ENCODE data around the gene SKIC8. TPM values are rescaled to one million over a fixed set of nuclear protein-coding genes. Genes with fewer than 3 reads are reported as not detected.

Gene SKIC8
- total RNA-seq, 1 experiment from 2014 or later = 56.2 TPM

DNA sequence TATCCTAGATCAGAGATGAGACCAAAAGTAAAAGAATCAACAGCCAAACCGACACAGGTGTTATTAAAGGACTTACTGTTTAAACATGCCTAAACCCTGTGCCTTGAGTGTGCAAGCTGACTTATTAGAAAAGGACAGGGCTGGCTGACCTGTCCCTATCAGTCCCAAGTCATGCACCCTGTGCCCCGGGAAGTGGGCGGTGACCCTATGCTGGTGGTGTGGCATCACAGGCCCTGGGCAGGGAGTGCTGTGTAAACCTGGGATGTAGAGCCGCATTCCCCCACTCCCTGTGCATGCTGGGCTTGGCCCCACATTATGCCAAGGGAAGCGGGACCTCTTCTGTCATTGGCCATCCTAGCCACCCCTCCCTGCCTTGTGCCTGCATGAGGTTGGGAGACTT lies 24.4 kb downstream of the SKIC8 start:
- H3K9me3 Mint-ChIP-seq (ENCODE audit: unreplicated experiment) = no peaks in the 10 kb centered on the region
- no peak overlapping the region for H3K4me3 Mint-ChIP-seq (ENCODE audit: unreplicated experiment)
- H3K36me3 Mint-ChIP-seq (ENCODE audit: insufficient read depth, unreplicated experiment) = peaks cover 4% of the 10 kb centered on the region
- intact Hi-C loops (cut with micrococcal nuclease) = no loop called here
- peaks cover 18% of the 10 kb centered on the region for H3K27me3 Mint-ChIP-seq (ENCODE audit: insufficient read depth, unreplicated experiment)
- no peaks in the 10 kb centered on the region for H3K4me1 Mint-ChIP-seq (ENCODE audit: insufficient read depth, unreplicated experiment)
- ChIA-PET CTCF (interaction anchor here (1.2 kb wide), 2 partner anchors 9 to 34 kb away, joined by 3 to 4 read pairs; no protein-coding TSS in a partner anchor), POLR2A (no interaction called here)
- H3K27ac Mint-ChIP-seq (ENCODE audit: low read depth, unreplicated experiment) = no peak overlapping the region
- TF ChIP-seq, protein P1, sequence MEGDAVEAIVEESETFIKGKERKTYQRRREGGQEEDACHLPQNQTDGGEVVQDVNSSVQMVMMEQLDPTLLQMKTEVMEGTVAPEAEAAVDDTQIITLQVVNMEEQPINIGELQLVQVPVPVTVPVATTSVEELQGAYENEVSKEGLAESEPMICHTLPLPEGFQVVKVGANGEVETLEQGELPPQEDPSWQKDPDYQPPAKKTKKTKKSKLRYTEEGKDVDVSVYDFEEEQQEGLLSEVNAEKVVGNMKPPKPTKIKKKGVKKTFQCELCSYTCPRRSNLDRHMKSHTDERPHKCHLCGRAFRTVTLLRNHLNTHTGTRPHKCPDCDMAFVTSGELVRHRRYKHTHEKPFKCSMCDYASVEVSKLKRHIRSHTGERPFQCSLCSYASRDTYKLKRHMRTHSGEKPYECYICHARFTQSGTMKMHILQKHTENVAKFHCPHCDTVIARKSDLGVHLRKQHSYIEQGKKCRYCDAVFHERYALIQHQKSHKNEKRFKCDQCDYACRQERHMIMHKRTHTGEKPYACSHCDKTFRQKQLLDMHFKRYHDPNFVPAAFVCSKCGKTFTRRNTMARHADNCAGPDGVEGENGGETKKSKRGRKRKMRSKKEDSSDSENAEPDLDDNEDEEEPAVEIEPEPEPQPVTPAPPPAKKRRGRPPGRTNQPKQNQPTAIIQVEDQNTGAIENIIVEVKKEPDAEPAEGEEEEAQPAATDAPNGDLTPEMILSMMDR (IDR thresholded peaks at IDR 0.05; ENCODE audit: unreplicated experiment) = no peak
- no TSS peak for BruUV-seq (replicated peaks)
- DNase-seq (ENCODE audit: unreplicated experiment) = no peak

DNA sequence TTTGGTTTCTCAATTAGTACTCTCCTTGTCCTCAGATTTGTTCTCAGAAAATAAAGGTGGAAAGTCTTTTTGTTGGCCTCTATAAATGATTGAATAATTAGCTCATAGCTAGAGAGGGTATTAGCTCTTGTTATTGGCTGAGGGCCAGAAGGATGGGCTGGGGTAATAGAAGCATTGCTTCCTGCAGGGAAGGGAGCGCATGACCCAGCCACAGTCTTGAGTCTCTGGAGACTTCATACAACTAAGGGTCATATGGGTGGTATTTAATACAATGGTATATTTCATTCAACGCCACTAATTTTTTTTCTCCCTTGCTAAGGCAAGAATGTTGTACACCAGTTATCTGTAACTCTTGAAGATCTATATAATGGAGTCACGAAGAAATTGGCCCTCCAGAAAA lies 26.6 kb downstream of the SKIC8 start:
- peaks cover 18% of the 10 kb centered on the region for H3K27me3 Mint-ChIP-seq (ENCODE audit: insufficient read depth, unreplicated experiment)
- POLR2A ChIA-PET = no interaction called here

DNA sequence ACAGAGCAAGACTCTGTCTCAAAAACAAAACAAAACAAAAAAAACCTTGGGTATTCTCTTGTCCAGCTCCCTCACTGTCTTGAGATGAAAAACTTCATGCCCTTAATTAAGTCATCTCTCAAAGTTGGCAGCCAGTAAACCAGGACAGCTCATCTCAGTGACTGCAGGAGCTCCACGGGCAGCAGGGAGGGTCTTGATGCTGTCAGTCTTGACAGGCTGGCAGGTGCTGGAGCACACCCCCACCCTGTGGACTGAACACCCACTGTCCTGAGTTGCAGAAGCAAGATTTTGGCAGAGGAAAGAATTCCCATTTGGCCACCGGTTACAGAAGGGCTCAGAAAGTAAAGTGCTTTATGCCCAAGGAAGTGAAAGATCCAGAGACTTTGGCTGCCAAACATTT lies 27.1 kb downstream of the SKIC8 start:
- Mint-ChIP-seq H3K27ac (ENCODE audit: low read depth, unreplicated experiment) (no peak overlapping the region), H3K27me3 (ENCODE audit: insufficient read depth, unreplicated experiment) (peaks cover 18% of the 10 kb centered on the region), H3K36me3 (ENCODE audit: insufficient read depth, unreplicated experiment) (no peaks in the 10 kb centered on the region), H3K4me1 (ENCODE audit: insufficient read depth, unreplicated experiment) (no peaks in the 10 kb centered on the region), H3K9me3 (ENCODE audit: unreplicated experiment) (no peaks in the 10 kb centered on the region), H3K4me3 (ENCODE audit: unreplicated experiment) (no peak overlapping the region)
- peak; percentile 2 for DNase-seq (ENCODE audit: unreplicated experiment)
- ChIA-PET POLR2A (no interaction called here), CTCF (interaction anchor here (0.7 to 0.9 kb wide), 2 partner anchors 23 to 484 kb away, joined by 3 read pairs; no protein-coding TSS in a partner anchor)
- TF ChIP-seq, protein P1 (IDR thresholded peaks at IDR 0.05; ENCODE audit: unreplicated experiment) = no peak
- intact Hi-C loops (cut with micrococcal nuclease) = no loop called here
- BruUV-seq (replicated peaks) = no TSS peak

More for the DNA sequence above, 26.6 kb downstream of the SKIC8 start:
- CTCF ChIA-PET = interaction anchor here (0.7 kb wide), 1 partner anchor 23 kb away, joined by 3 read pairs; no protein-coding TSS in a partner anchor
- TF ChIP-seq, protein P1 (IDR thresholded peaks at IDR 0.05; ENCODE audit: unreplicated experiment) = no peak
- intact Hi-C loops (cut with micrococcal nuclease) = no loop called here
- Mint-ChIP-seq H3K4me1 (ENCODE audit: insufficient read depth, unreplicated experiment) (no peaks in the 10 kb centered on the region), H3K36me3 (ENCODE audit: insufficient read depth, unreplicated experiment) (no peaks in the 10 kb centered on the region), H3K4me3 (ENCODE audit: unreplicated experiment) (no peak overlapping the region), H3K27ac (ENCODE audit: low read depth, unreplicated experiment) (no peak overlapping the region), H3K9me3 (ENCODE audit: unreplicated experiment) (no peaks in the 10 kb centered on the region)
- no TSS peak for BruUV-seq (replicated peaks)
- peak; percentile 4 for DNase-seq (ENCODE audit: unreplicated experiment)

DNA sequence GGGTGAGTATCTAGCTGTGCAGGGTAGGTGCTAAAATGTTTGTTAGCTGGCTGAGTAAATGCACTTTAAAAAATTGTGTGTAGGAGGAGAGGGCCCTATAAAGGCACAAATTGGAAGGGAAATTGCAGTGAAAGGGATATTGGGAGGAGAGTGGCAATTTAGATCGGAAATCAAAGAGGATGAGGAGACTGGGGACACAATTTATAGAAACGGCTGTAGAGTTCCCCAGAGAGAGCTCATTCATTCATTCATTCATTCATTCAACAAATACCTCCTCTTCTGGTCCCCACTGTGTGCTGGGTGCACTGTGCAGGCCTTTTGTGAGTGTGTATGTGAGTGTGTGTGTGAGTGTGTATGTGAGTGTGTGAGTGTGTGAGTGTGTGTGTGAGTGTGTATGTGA lies 32.6 kb downstream of the SKIC8 start:
- ChIA-PET POLR2A (interaction anchor here (1.8 kb wide), 1 partner anchor 33 kb away, joined by 13 read pairs; the partner anchor contains the start of gene SKIC8), CTCF (interaction anchor here (0.5 to 2.8 kb wide), 5 partner anchors 8 to 1909 kb away, joined by 4 to 9 read pairs (median 4); no protein-coding TSS in a partner anchor)
- Mint-ChIP-seq H3K27ac (ENCODE audit: low read depth, unreplicated experiment) (peak overlapping the region; percentile 68), H3K9me3 (ENCODE audit: unreplicated experiment) (no peaks in the 10 kb centered on the region), H3K4me3 (ENCODE audit: unreplicated experiment) (no peak overlapping the region), H3K27me3 (ENCODE audit: insufficient read depth, unreplicated experiment) (peaks cover 15% of the 10 kb centered on the region), H3K36me3 (ENCODE audit: insufficient read depth, unreplicated experiment) (no peaks in the 10 kb centered on the region), H3K4me1 (ENCODE audit: insufficient read depth, unreplicated experiment) (peaks cover 4% of the 10 kb centered on the region)
- BruUV-seq (replicated peaks) = no TSS peak
- no peak for DNase-seq (ENCODE audit: unreplicated experiment)
- TF ChIP-seq, protein P1 (IDR thresholded peaks at IDR 0.05; ENCODE audit: unreplicated experiment) = no peak
- intact Hi-C loops (cut with micrococcal nuclease) = no loop called here

Measured in MCF 10A (cell line).